ENCODE data around the gene PLVAP. TPM values are rescaled to one million over a fixed set of nuclear protein-coding genes. Genes with fewer than 3 reads are reported as not detected.

PLVAP gene
- total and polyA plus RNA-seq, 9 of the 15 experiments (the other 6 are each of a cell fraction or from before 2014, with no cell fraction given), result 0.09 to 0.84 (median 0.51) TPM; not detected in 4

DNA sequence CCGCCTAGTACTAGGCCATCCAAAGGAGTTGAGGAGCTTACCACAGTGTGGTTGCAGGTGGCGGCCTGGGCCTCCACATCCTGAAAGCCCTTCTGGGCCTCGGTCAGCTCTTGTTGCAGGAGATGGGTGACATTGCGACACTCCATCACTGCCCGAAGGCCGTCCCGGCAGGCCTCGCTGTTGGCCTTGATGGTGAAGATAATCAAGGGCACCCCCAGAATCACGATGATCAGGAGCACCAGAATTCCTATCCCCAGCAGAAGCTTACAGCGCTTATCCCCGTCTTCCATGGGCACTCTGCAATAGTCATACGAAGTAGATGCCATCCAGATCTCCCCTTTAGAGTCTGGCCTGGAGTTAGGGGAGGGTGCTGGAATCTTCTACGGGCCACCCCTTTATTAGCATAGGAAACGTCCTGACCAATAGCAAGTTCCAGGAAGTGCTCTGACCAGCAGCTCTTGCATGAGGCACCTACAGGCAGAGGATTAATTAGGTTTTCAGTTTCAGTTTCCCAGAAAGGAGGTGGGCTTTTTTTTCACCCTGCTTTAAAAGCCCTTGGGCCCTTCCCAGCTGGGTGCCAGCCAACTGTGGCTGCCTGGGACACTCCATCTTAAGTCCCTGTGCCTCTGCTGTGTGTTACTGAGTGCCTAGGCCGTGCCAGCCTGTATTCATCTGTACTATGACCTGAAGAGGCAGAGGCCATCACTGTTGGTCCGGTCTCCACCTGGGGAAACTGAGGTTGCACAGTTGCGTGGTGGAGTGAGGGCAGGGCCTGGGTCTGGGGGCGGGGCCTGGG is 28.3 kb upstream of the PLVAP start, which contains the start of gene BST2 (continued):
- TF ChIP-seq HDAC8 (tag; IDR thresholded peaks at IDR 0.05) (no peak), ZNF561 (CRISPR knock-in tag; conservative IDR thresholded peaks at IDR 0.05) (no peak), ARHGAP35 (IDR thresholded peaks at IDR 0.05; ENCODE audit: partially characterized antibody) (no peak), ZNF551 (CRISPR knock-in tag; IDR thresholded peaks at IDR 0.05) (no peak), ARNT (IDR thresholded peaks at IDR 0.05) (no peak; a peak in 1 of 4 replicates), HNRNPUL1 (IDR thresholded peaks at IDR 0.05; ENCODE audit: low read length) (no peak), RFX7 (CRISPR knock-in tag; IDR thresholded peaks at IDR 0.05) (no peak), RHOXF2B (CRISPR knock-in tag; conservative IDR thresholded peaks at IDR 0.05) (no peak), SRSF3 (IDR thresholded peaks at IDR 0.05; ENCODE audit: insufficient read depth, low read length) (no peak), CBX2 (IDR thresholded peaks at IDR 0.05; ENCODE audit: insufficient read depth, low read length, poor library complexity, severe bottlenecking) (no peak), KLF13 (tag; IDR thresholded peaks at IDR 0.05; ENCODE audit: borderline replicate concordance, low read depth) (no peak), PHF20 (IDR thresholded peaks at IDR 0.05; ENCODE audit: partially characterized antibody) (no peak), TAF1 (IDR thresholded peaks at IDR 0.05; ENCODE audit: control insufficient read depth, extremely low read depth, insufficient read depth, low read length, severe bottlenecking) (peak; percentile 30), POLR2H (tag; IDR thresholded peaks at IDR 0.05; ENCODE audit: low read depth) (0 out of 2 replicates have a peak, but pooled peaks have one; percentile 55), ZNF124 (CRISPR knock-in tag; IDR thresholded peaks at IDR 0.05) (no peak), HDAC3 (IDR thresholded peaks at IDR 0.05; ENCODE audit: borderline replicate concordance, partially characterized antibody) (no peak), ZNF436 (CRISPR knock-in tag; IDR thresholded peaks at IDR 0.05) (no peak)
- TF ChIP-seq, protein P1, sequence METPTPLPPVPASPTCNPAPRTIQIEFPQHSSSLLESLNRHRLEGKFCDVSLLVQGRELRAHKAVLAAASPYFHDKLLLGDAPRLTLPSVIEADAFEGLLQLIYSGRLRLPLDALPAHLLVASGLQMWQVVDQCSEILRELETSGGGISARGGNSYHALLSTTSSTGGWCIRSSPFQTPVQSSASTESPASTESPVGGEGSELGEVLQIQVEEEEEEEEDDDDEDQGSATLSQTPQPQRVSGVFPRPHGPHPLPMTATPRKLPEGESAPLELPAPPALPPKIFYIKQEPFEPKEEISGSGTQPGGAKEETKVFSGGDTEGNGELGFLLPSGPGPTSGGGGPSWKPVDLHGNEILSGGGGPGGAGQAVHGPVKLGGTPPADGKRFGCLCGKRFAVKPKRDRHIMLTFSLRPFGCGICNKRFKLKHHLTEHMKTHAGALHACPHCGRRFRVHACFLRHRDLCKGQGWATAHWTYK (CRISPR knock-in tag; IDR thresholded peaks at IDR 0.05), result no peak
- TF ChIP-seq, protein P2, sequence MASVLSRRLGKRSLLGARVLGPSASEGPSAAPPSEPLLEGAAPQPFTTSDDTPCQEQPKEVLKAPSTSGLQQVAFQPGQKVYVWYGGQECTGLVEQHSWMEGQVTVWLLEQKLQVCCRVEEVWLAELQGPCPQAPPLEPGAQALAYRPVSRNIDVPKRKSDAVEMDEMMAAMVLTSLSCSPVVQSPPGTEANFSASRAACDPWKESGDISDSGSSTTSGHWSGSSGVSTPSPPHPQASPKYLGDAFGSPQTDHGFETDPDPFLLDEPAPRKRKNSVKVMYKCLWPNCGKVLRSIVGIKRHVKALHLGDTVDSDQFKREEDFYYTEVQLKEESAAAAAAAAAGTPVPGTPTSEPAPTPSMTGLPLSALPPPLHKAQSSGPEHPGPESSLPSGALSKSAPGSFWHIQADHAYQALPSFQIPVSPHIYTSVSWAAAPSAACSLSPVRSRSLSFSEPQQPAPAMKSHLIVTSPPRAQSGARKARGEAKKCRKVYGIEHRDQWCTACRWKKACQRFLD (CRISPR knock-in tag; IDR thresholded peaks at IDR 0.05), result no peak
- TF ChIP-seq, protein P3, sequence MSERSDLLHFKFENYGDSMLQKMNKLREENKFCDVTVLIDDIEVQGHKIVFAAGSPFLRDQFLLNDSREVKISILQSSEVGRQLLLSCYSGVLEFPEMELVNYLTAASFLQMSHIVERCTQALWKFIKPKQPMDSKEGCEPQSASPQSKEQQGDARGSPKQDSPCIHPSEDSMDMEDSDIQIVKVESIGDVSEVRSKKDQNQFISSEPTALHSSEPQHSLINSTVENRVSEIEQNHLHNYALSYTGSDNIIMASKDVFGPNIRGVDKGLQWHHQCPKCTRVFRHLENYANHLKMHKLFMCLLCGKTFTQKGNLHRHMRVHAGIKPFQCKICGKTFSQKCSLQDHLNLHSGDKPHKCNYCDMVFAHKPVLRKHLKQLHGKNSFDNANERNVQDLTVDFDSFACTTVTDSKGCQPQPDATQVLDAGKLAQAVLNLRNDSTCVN (CRISPR knock-in tag; IDR thresholded peaks at IDR 0.05), result no peak

All from K562 (cell line).